ENCODE results near the gene GLCCI1.

GLCCI1 gene

GRCh38 chr7:8128449-8129317 is 160.1 kb downstream of the GLCCI1 start:
- FAIRE-seq: no peak

GRCh38 chr7:8129318-8129659 is 160.7 kb downstream of the GLCCI1 start:
- no peak for DNase-seq (ENCODE audit: low spot score)
- no peak for FAIRE-seq

More at GRCh38 chr7:8128449-8129317, 160.1 kb downstream of the GLCCI1 start:
- no peak for DNase-seq (ENCODE audit: low spot score)

GRCh38 chr7:8130663-8131062 is 162.1 kb downstream of the GLCCI1 start:
- no peak for FAIRE-seq
- no peak for DNase-seq (ENCODE audit: low spot score)

DNA sequence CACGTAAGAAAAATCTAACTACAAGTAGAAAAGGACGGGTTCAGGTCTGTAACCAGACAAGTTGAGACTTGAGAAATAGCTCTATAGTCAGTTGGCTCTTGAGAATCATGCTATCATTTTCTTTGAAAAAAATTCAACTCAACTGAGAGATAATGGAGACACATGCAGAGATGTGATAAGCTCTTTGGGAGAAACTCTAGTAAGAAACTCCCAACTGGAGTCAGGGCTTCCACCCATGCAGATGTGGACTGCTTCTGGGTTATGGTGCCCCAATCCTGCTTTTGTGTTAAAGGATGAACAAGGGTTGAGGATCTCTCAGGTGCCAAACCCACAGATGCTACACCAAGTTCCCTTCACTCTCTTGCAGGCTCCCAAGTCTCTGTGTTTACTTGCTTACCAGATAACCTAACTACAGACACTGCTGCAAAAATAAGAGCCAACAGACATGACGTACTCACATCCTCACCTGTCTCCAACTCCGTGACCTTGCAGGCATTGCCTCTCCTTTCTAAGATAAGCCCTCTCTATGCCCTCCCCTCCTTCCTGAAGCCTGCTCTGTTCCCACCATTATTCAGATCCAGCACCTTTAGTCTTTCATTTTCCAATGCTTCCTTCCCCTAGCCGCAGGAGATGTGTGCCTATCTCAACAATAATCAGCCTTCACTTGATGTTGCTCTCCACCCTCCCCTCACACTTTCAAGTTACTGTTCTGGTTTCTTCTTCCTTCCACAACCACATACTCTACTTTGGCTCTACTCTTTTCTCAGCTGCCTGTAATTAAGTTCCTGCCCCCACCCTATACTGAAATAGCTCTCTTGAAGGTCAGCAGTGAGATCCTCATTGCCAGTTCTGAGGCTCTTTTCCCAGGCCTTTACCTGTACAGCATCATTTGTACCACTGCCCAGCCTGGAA is 163.4 kb downstream of the GLCCI1 start:
- DNase-seq (ENCODE audit: low spot score): no peak
- no peak for FAIRE-seq

DNA sequence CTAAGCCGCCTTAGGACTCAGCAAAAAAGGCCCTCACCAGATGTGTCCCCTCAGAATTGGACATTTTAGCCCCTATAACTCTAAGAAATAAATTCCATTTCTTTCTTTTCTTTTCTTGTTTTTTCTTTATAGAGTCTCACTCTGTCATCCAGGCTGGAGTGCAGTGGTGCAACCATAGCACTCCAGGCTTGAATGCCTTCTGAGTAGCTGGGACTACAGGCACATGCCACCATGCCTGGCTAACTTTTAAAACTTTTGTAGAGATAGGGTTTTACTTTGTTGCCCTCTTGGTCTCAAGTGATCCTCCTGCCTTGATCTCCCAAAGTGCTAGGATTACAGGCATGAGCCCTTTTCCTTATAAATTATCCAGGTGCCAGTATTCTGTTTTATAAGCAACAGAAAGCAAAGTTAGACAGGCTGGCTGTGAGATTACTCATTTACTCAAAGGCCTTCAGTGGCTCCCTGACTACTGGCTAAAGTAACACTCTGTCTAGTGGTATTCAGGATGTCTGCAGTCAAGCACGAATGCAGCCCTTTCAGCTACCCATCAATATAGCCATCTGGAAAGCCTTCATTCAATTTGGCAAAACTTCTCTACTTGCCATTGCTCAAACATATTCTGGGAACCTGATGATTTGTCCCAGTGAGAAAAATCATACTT is 164.7 kb downstream of the GLCCI1 start:
- FAIRE-seq: no peak
- peak; percentile 76 for DNase-seq (ENCODE audit: low spot score)

DNA sequence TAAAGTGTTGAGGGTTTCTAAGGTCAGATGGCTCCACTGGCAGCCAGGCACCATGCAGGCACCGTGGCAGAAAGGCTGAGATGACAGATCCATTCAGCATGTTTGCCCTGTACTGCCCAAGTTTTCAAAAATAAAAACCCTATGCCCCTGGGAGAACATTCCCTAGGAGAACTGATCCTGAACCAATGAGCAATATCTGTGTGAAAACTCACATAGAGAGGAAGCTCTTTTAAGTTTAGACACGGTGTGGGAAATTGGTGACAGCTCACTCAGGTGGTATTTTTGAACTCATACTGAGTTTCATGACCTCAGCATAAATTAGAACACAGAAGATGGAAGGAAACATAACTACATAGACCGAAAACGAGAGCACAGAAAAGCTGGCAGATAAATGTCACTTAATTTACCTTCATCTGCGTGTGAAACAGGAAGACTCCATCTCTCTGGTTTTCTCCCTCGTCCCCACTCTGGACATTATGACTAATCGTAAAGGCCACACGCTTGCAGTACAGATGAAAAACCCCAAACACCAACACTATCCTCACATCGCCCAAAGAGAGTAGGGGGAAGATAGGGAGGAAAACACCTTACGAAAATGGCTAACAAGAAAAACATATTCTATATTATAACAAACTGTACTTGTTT is 165.6 kb downstream of the GLCCI1 start:
- peak; percentile 94 for DNase-seq (ENCODE audit: low spot score)
- FAIRE-seq: peak; percentile 99

- no peak for FAIRE-seq
- peak; percentile 42 for DNase-seq (ENCODE audit: low spot score)
Observed at GRCh38 chr7:8135417-8135816, 166.8 kb downstream of the GLCCI1 start.

GRCh38 chr7:8136051-8136730 is 167.6 kb downstream of the GLCCI1 start:
- FAIRE-seq (peak; percentile 92), DNase-seq (ENCODE audit: low spot score) (peak; percentile 59)
